H1 (cell line): ENCODE results near the gene PSME2. TPM values are rescaled to one million over a fixed set of nuclear protein-coding genes. Genes with fewer than 3 reads are reported as not detected.

ENCODE experiments used
- CTCF ChIA-PET: fragments of 300-600 bp; sonication (Branson Sonifier 250); formaldehyde crosslinking; loops from one replicate; lab custom pipeline; 2021; ENCODE audit not compliant: partially characterized antibody; lab: Charles Lee
- POLR2A ChIA-PET: fragments of 300-600 bp; sonication (Branson Sonifier 250); formaldehyde crosslinking; loops from one replicate; lab custom pipeline; 2021; ENCODE audit warnings: inconsistent platforms; ENCODE audit not compliant: partially characterized antibody; lab: Charles Lee
- DNase-seq, 2 experiments: peaks; one replicate each; pipeline versions ENCODE4 v3.0.0 to v3.0.0-alpha.2; 2010 to 2022; ENCODE audit warnings: low spot score in 2 of 2, low read depth in 1 of 2, mixed read lengths in 1 of 2
- FAIRE-seq: peaks from 2 replicates; lab custom pipeline; 2011; peaks lifted over from hg19 to GRCh38; lab: Jason Lieb, UNC
- H2AFZ ChIP-seq: 2 replicates; pipeline ENCODE4 v1.8.1; 2012; ENCODE audit warnings: low read length, inconsistent platforms
- H2AK5ac ChIP-seq: 2 replicates; pipeline ENCODE4 v1.6.1; 2013; ENCODE audit warnings: low read depth, low read length
- H2BK120ac ChIP-seq: replicated peaks from 2 replicates; pipeline ENCODE3; 2013; ENCODE audit warnings: low read depth, low read length, inconsistent platforms
- H2BK12ac ChIP-seq: 2 replicates; pipeline ENCODE4 v1.6.1; 2013; ENCODE audit warnings: low read depth, low read length
- H2BK15ac ChIP-seq: 2 replicates; pipeline ENCODE4 v1.6.1; 2013; ENCODE audit warnings: low read length
- H2BK20ac ChIP-seq: 2 replicates; pipeline ENCODE4 v1.6.1; 2013; ENCODE audit warnings: low read length
- H2BK5ac ChIP-seq: 2 replicates; pipeline ENCODE4 v1.6.1; 2013; ENCODE audit warnings: low read depth, low read length
- H3K14ac ChIP-seq: 2 replicates; pipeline ENCODE4 v1.6.1; 2013; ENCODE audit warnings: inconsistent platforms; ENCODE audit not compliant: insufficient read length
- H3K18ac ChIP-seq: 2 replicates; pipeline ENCODE4 v1.6.1; 2013; ENCODE audit warnings: low read length; ENCODE audit errors: extremely low read depth
- H3K23ac ChIP-seq: 2 replicates; pipeline ENCODE4 v1.6.1; 2013; ENCODE audit warnings: inconsistent platforms; ENCODE audit not compliant: insufficient read length
- H3K23me2 ChIP-seq: 2 replicates; pipeline ENCODE4 v1.6.1; 2013; ENCODE audit warnings: low read depth, low read length
- H3K27ac ChIP-seq: 2 replicates; pipeline ENCODE4 v1.6.1; 2011; ENCODE audit warnings: low read depth, low read length, inconsistent platforms
- H3K27me3 ChIP-seq, 4 experiments: replicated peaks in 1 of 4; 1 replicate in 1 of 4; 2 replicates in 3 of 4; pipeline versions ENCODE4 v1.6.1 to v1.8.1; 2011 to 2013; ENCODE audit warnings: low read length in 3 of 4, mild to moderate bottlenecking in 3 of 4, inconsistent platforms in 2 of 4, mixed read lengths in 2 of 4, moderate library complexity in 1 of 4; ENCODE audit not compliant: control insufficient read depth in 3 of 4, insufficient read depth in 3 of 4; ENCODE audit errors: extremely low read depth in 1 of 4
- H3K36me3 ChIP-seq, 4 experiments: 2 replicates each; pipeline versions ENCODE4 v1.6.1 to v1.8.1; 2011 to 2013; ENCODE audit warnings: mild to moderate bottlenecking in 4 of 4, low read length in 3 of 4, moderate library complexity in 2 of 4, control low read depth in 1 of 4, inconsistent platforms in 1 of 4; ENCODE audit not compliant: insufficient read depth in 4 of 4, control insufficient read depth in 2 of 4
- H3K4ac ChIP-seq: replicated peaks from 2 replicates; pipeline ENCODE3; 2013; ENCODE audit warnings: low read length, low read depth, mixed read lengths, inconsistent platforms; ENCODE audit not compliant: insufficient read length
- H3K4me1 ChIP-seq, 4 experiments: replicated peaks in 1 of 4; 1 replicate in 1 of 4; 2 replicates in 3 of 4; pipeline versions ENCODE4 v1.6.1 to v1.8.1; 2011 to 2013; ENCODE audit warnings: low read length in 3 of 4, inconsistent platforms in 2 of 4, mixed read lengths in 1 of 4; ENCODE audit not compliant: insufficient read depth in 4 of 4, control insufficient read depth in 3 of 4
- H3K4me2 ChIP-seq, 2 experiments: 2 replicates each; pipeline versions ENCODE4 v1.6.1 to v1.8.1; 2011 to 2013; ENCODE audit warnings: low read depth in 2 of 2, low read length in 2 of 2, control low read depth in 1 of 2, inconsistent platforms in 1 of 2, mild to moderate bottlenecking in 1 of 2; ENCODE audit not compliant: insufficient read depth in 1 of 2
- H3K4me3 ChIP-seq, 4 experiments: fragments of 200-600, 300-600 bp in 1 of 4; sonication (generic), shearing (Covaris generic), sonication (Bioruptor Twin) in 1 of 4; 2 replicates each; pipeline versions ENCODE4 v1.5.1 to v1.8.1; 2011 to 2016; ENCODE audit warnings: low read length in 4 of 4, low read depth in 3 of 4, control low read depth in 2 of 4, inconsistent platforms in 2 of 4, mild to moderate bottlenecking in 2 of 4, mixed read lengths in 1 of 4, moderate library complexity in 1 of 4; ENCODE audit not compliant: insufficient read depth in 2 of 4; ENCODE audit errors: extremely low read depth in 1 of 4
- H3K56ac ChIP-seq: replicated peaks from 2 replicates; pipeline ENCODE3; 2013; ENCODE audit warnings: low read depth, mild to moderate bottlenecking, mixed read lengths, low read length, inconsistent platforms; ENCODE audit not compliant: insufficient read length
- H3K79me1 ChIP-seq: 2 replicates; pipeline ENCODE4 v1.6.1; 2013; ENCODE audit warnings: low read depth, low read length, control low read depth
- H3K79me2 ChIP-seq, 2 experiments: 2 replicates each; pipeline versions ENCODE4 v1.6.1 to v1.8.1; 2012 to 2013; ENCODE audit warnings: low read length in 2 of 2, mild to moderate bottlenecking in 2 of 2, inconsistent platforms in 1 of 2; ENCODE audit not compliant: insufficient read depth in 2 of 2, control insufficient read depth in 1 of 2
- H3K9ac ChIP-seq, 4 experiments: replicated peaks in 1 of 4; 1 replicate in 1 of 4; 2 replicates in 3 of 4; pipeline versions ENCODE4 v1.6.1 to v1.8.1; 2011 to 2013; ENCODE audit warnings: low read depth in 3 of 4, low read length in 3 of 4, control low read depth in 2 of 4, mild to moderate bottlenecking in 2 of 4, moderate library complexity in 2 of 4, inconsistent platforms in 1 of 4; ENCODE audit errors: extremely low read depth in 1 of 4
- H3K9me3 ChIP-seq, 2 experiments: 2 replicates each; pipeline versions ENCODE4 v1.6.1 to v1.8.1; 2012 to 2013; ENCODE audit warnings: mild to moderate bottlenecking in 2 of 2, moderate library complexity in 2 of 2, control low read depth in 1 of 2, inconsistent platforms in 1 of 2, low read depth in 1 of 2, low read length in 1 of 2, mixed read lengths in 1 of 2; ENCODE audit not compliant: insufficient read depth in 2 of 2
- H4K20me1 ChIP-seq, 2 experiments: replicated peaks in 1 of 2; 2 replicates each; pipeline versions ENCODE3 to v1.8.1; 2011 to 2013; ENCODE audit warnings: inconsistent platforms in 2 of 2, low read length in 2 of 2, mild to moderate bottlenecking in 1 of 2; ENCODE audit not compliant: insufficient read depth in 2 of 2, control insufficient read depth in 1 of 2
- H4K5ac ChIP-seq: 2 replicates; pipeline ENCODE4 v1.6.1; 2013; ENCODE audit warnings: low read length, low read depth, mixed read lengths, inconsistent platforms; ENCODE audit not compliant: insufficient read length
- H4K8ac ChIP-seq: 2 replicates; pipeline ENCODE4 v1.8.0; 2013; ENCODE audit warnings: mild to moderate bottlenecking, moderate library complexity, low read length, inconsistent platforms; ENCODE audit not compliant: insufficient read depth; ENCODE audit errors: extremely low read depth
- H4K91ac ChIP-seq: replicated peaks from 2 replicates; pipeline ENCODE3; 2013; ENCODE audit warnings: low read length, mixed read lengths, inconsistent platforms; ENCODE audit not compliant: insufficient read length
- ASH2L ChIP-seq: fragments of 200-600, 300-600 bp; sonication (generic); IDR thresholded peaks from one replicate; pipeline ENCODE4 v1.7.1; 2017; ENCODE audit warnings: low read length
- EGR1 ChIP-seq: IDR thresholded peaks from 2 replicates; pipeline ENCODE4 v1.6.1; 2011; ENCODE audit warnings: low read depth, low read length, borderline replicate concordance
- FOSL1 ChIP-seq: IDR thresholded peaks from 2 replicates; pipeline ENCODE4 v1.6.1; 2011; ENCODE audit warnings: mild to moderate bottlenecking, low read depth, low read length, moderate library complexity; ENCODE audit not compliant: insufficient read depth
- GTF2F1 ChIP-seq: IDR thresholded peaks from 2 replicates; pipeline ENCODE4 v1.6.1; 2012; ENCODE audit warnings: low read depth, low read length, improper control_type of control experiment, borderline replicate concordance
- NANOG ChIP-seq: IDR thresholded peaks from 2 replicates; pipeline ENCODE4 v1.6.1; 2011; ENCODE audit warnings: low read length, low read depth, mild to moderate bottlenecking, inconsistent platforms; ENCODE audit not compliant: insufficient read depth, poor library complexity, severe bottlenecking
- POLR2A ChIP-seq, 2 experiments: IDR thresholded peaks; 1 replicate in 1 of 2; 2 replicates in 1 of 2; pipeline ENCODE4 v1.6.1; 2011; ENCODE audit warnings: low read depth in 2 of 2, low read length in 2 of 2, mild to moderate bottlenecking in 2 of 2; ENCODE audit errors: control extremely low read depth in 1 of 2
- SIX5 ChIP-seq: IDR thresholded peaks from 2 replicates; pipeline ENCODE4 v1.6.1; 2011; ENCODE audit warnings: mild to moderate bottlenecking, low read depth, low read length
- USF2 ChIP-seq: IDR thresholded peaks from 2 replicates; pipeline ENCODE4 v1.6.1; 2011; ENCODE audit warnings: low read length, improper control_type of control experiment
- WGBS, 2 experiments: shearing (Covaris generic) in 1 of 2; methylation state at CpG; one replicate each; pipeline versions ENCODE4 v1.1.6 to v1.1.7; 2013 to 2015; ENCODE audit warnings: low lambda C conversion rate in 2 of 2, mixed read lengths in 2 of 2, inconsistent platforms in 1 of 2, low coverage in 1 of 2, missing lambda C conversion rate in 1 of 2; ENCODE audit not compliant: insufficient replicate concordance in 2 of 2, insufficient coverage in 1 of 2, insufficient read length in 1 of 2; ENCODE audit errors: extremely low coverage in 1 of 2, missing lambda C conversion rate in 1 of 2; 5-methylcytosine and 5-hydroxymethylcytosine counted together
- polyA plus RNA-seq, 7 experiments: library from polyadenylated mRNA; depleted of rRNA in 3 of 7; stranded (reverse) in 5 of 7; unstranded in 2 of 7; fragments of >200 nt in 5 of 7; fragments of 200-250 nt in 2 of 7; gene quantifications; 1 replicate in 5 of 7; 2 replicates in 1 of 7; 4 replicates in 1 of 7; pipeline versions ENCODE4 v1.2.1 to v1.2.3, GENCODE V29; 2011 to 2013; ENCODE audit warnings: missing spikeins in 2 of 7, mixed read lengths in 2 of 7
- total RNA-seq: library from RNA; stranded (reverse); fragmentation: NEBNext Ultra II Directional; extraction: Animal tissue kit (Norgen Biotek cat#: 25700); gene quantifications from 2 replicates; pipeline ENCODE4 v1.2.1, GENCODE V29; 2021

The PSME2 gene
- total and polyA plus RNA-seq, 2 of the 8 experiments (the other 6 are each of a cell fraction or from before 2014, with no cell fraction given), result 71.8 to 111 TPM

DNA sequence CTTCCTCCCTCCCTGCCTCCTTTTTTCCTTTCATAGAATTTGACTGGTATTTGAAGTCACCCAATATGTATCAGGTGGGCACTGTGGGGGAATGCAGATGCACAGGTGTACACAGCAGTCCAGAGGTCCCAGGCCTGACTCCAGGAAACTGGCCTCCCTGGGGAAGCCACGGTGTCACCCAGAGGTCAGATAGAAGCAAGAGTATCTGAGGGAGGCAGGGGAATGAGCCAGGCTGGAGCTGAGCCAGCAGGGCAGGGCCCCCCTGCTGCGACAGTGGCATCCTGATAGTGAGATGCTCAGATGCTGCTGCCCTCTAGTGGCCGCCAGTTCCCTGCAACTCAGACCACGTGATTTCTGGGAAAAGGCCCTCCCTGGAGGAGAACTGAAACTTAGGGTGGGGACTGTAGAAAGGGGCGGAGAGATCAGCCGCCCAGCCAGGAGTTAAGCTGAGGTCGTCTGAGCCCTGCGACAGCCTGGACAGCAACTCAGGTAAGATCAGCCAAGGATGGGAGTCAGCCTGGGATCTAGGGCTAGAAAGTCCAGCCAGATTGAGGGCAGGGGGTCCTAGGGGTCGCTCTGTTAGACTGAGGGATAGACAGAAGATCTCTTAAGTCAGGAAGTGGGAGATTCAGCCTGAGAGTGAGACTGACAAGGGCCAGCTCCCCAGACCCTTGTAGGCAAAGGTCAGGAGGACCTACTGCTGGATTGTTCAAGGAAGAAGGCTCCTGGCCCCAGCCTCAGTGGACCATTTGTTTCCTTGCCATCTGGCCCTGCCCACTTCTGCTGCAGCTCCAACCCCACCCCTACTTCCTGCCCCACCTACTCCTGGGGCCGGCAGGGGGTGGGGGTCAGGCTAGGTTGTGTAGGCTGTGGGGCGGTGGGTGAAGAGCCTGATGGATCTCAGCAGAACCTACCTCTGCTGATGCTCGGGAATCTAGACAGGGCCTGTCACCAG is 14.7 kb upstream of the PSME2 start, which contains the start of gene IRF9:
IRF9 (plus strand) TSS at position 416 of the 955 bp plus-strand sequence. CDS start 880 bp downstream, outside the sequence.
- Histone ChIP-seq H3K4ac (no peak within 1 kb of the TSS), H3K23ac (no peak within 1 kb of the TSS), H3K27me3 (no peaks in the 10 kb centered on the region), H2BK5ac (peak within 1 kb of the TSS; percentile 42; the same call in 1 of the 2 replicates), H2BK20ac (no peak within 1 kb of the TSS), H3K4me3 (peak within 1 kb of the TSS; percentile 6 to 52 (median 20); a peak in 5 of 8 replicates), H3K9ac (no peak within 1 kb of the TSS; a peak in 2 of 7 replicates), H3K79me2 (no peaks in the 10 kb centered on the region), H2BK15ac (0 out of 2 replicates have a peak within 1 kb of the TSS, but pooled peaks have one; percentile 3), H3K18ac (no peak within 1 kb of the TSS; the same call in 1 of the 2 replicates), H2AK5ac (no peak within 1 kb of the TSS), H4K91ac (no peak within 1 kb of the TSS), H2BK12ac (0 out of 2 replicates have a peak within 1 kb of the TSS, but pooled peaks have one; percentile 23), H3K56ac (no peak within 1 kb of the TSS), H3K79me1 (no peaks in the 10 kb centered on the region), H3K27ac (peak within 1 kb of the TSS; percentile 55; the same call in 1 of the 2 replicates), H4K20me1 (peaks cover 2 to 19% of the 10 kb centered on the region in 2 experiments), H2BK120ac (no peak within 1 kb of the TSS), H3K23me2 (0 out of 2 replicates have a peak, but pooled peaks cover 2% of the 10 kb centered on the region), H3K9me3 (no peaks in the 10 kb centered on the region), H4K8ac (0 out of 2 replicates have a peak within 1 kb of the TSS, but pooled peaks have one; percentile 3), H2AFZ (no peak within 1 kb of the TSS), H3K36me3 (peaks cover 16 to 41% (median 30%) of the 10 kb centered on the region in 4 experiments), H3K14ac (no peak within 1 kb of the TSS), H3K4me2 (peak within 1 kb of the TSS; percentile 28 to 80), H3K4me1 (peaks cover 0 to 10% (median 2%) of the 10 kb centered on the region in 4 experiments; a peak in 3 of 7 replicates), H4K5ac (no peak within 1 kb of the TSS)
- peak; percentile 94 to 100 for DNase-seq
- ChIA-PET POLR2A (interaction anchor here (0.7 to 7.6 kb wide), 29 partner anchors 9 to 158 kb away, joined by 3 to 93 read pairs (median 5); partner anchors contain the start of genes CHMP4A, DCAF11, DHRS1 and EMC9), CTCF (interaction anchor here (0.7 to 3.3 kb wide), 40 partner anchors 8 to 129 kb away, joined by 3 to 26 read pairs (median 4); partner anchors contain the start of genes DCAF11, IPO4, NRL and PSME1)
- peak; percentile 7 for FAIRE-seq
- 16% methylated on average over 12 of the region's 12 CpGs; no CpG with 5 or more reads in 1 of the 2 experiments for WGBS, 2 experiments
- TF ChIP-seq USF2 (peak; percentile 93), EGR1 (no peak), FOSL1 (no peak), SIX5 (no peak), GTF2F1 (no peak), NANOG (no peak), ASH2L (no peak), POLR2A (IDR thresholded peaks at IDR 0.05; ENCODE audit: control extremely low read depth in 1 of 2, low read depth in 2 of 2, low read length in 2 of 2) (peak in 1 of 2 experiments; percentile 48; a peak in 1 of 3 replicates)
